Upper lobe of right lung (tissue), 1 donor: ENCODE results near the gene CHN2. TPM values are rescaled to one million over a fixed set of nuclear protein-coding genes. Genes with fewer than 3 reads are reported as not detected.

Experiments used
- ATAC-seq: fragments of 200-7000 bp; cut with Tn5 transposase; one replicate; pipeline ENCODE4 v1.9.1; 2020; ENCODE audit warnings: mild to moderate bottlenecking, moderate library complexity
- DNase-seq: peaks from one replicate; pipeline ENCODE4 v3.0.0-alpha.2; 2020
- H3K27ac ChIP-seq: fragments of 200-600 bp; one replicate; pipeline ENCODE4 v1.8.0; 2022
- H3K27me3 ChIP-seq: fragments of 200-600 bp; one replicate; pipeline ENCODE4 v1.8.0; 2022; ENCODE audit warnings: mild to moderate bottlenecking
- H3K36me3 ChIP-seq: fragments of 200-600 bp; one replicate; pipeline ENCODE4 v1.8.0; 2022
- H3K4me1 ChIP-seq: fragments of 200-600 bp; one replicate; pipeline ENCODE4 v1.8.0; 2022
- H3K4me3 ChIP-seq: fragments of 200-600 bp; one replicate; pipeline ENCODE4 v1.8.0; 2022; ENCODE audit warnings: mild to moderate bottlenecking
- H3K9me3 ChIP-seq: fragments of 200-600 bp; one replicate; pipeline ENCODE4 v1.8.0; 2022
- CTCF ChIP-seq: fragments of 200-600 bp; IDR thresholded peaks from one replicate; pipeline ENCODE4 v1.8.0; 2022; ENCODE audit warnings: antibody characterized with exemption
- intact Hi-C: fragments of 100-400 bp; cut with DNase I; formaldehyde crosslinking; loops from one replicate; pipeline ENCODE4 v1.11.0; 2022
- total RNA-seq: library from RNA; stranded (reverse); fragmentation: NEBNext Ultra II Directional; extraction: Animal tissue kit (Norgen Biotek cat#: 25700); gene quantifications from one replicate; pipeline ENCODE4 v1.2.1, GENCODE V29; 2021
- donor health status: DM: no; HTN: yes; CAD: no; lungs with severe emphysema.

CHN2 gene
- total RNA-seq, 1 donor from 2014 or later: 14.4 TPM

GRCh38 chr7:29229946-29230345 lies 35.4 kb downstream of the CHN2 start:
- ATAC-seq (no peak), DNase-seq (no peak)
- no peaks in the 10 kb centered on the region for H3K27me3 ChIP-seq
- no peaks in the 10 kb centered on the region for H3K4me1 ChIP-seq
- TF ChIP-seq CTCF: no peak
- no peak overlapping the region for H3K27ac ChIP-seq
- intact Hi-C loops: no loop called here
- H3K9me3 ChIP-seq: no peaks in the 10 kb centered on the region
- no peaks in the 10 kb centered on the region for H3K36me3 ChIP-seq
- H3K4me3 ChIP-seq: no peak overlapping the region

- TF ChIP-seq CTCF: no peak
- H3K27me3 ChIP-seq: no peaks in the 10 kb centered on the region
- H3K4me3 ChIP-seq: no peak overlapping the region
- H3K4me1 ChIP-seq: no peaks in the 10 kb centered on the region
- DNase-seq (no peak), ATAC-seq (no peak)
- H3K36me3 ChIP-seq: no peaks in the 10 kb centered on the region
- intact Hi-C loops: no loop called here
- no peak overlapping the region for H3K27ac ChIP-seq
- no peaks in the 10 kb centered on the region for H3K9me3 ChIP-seq
These were observed 36.3 kb downstream of the CHN2 start for GRCh38 chr7:29230871-29231345.

GRCh38 chr7:29231671-29232232 lies 37.2 kb downstream of the CHN2 start:
- intact Hi-C loops: no loop called here
- no peaks in the 10 kb centered on the region for H3K9me3 ChIP-seq
- no peak overlapping the region for H3K4me3 ChIP-seq
- no peak overlapping the region for H3K27ac ChIP-seq
- no peak for TF ChIP-seq CTCF
- H3K4me1 ChIP-seq: no peaks in the 10 kb centered on the region
- H3K36me3 ChIP-seq: no peaks in the 10 kb centered on the region
- no peaks in the 10 kb centered on the region for H3K27me3 ChIP-seq
- ATAC-seq: no peak
- no peak for DNase-seq

- intact Hi-C loops: no loop called here
These were observed 39.9 kb downstream of the CHN2 start for GRCh38 chr7:29234438-29234837.

GRCh38 chr7:29236071-29236580 lies 41.6 kb downstream of the CHN2 start:
- intact Hi-C loops: no loop called here
- DNase-seq (no peak), ATAC-seq (no peak)
- Histone ChIP-seq H3K36me3 (no peaks in the 10 kb centered on the region), H3K9me3 (no peaks in the 10 kb centered on the region), H3K4me3 (no peak overlapping the region), H3K27ac (no peak overlapping the region), H3K27me3 (no peaks in the 10 kb centered on the region), H3K4me1 (no peaks in the 10 kb centered on the region)
- no peak for TF ChIP-seq CTCF

More at GRCh38 chr7:29234438-29234837, 39.9 kb downstream of the CHN2 start:
- Histone ChIP-seq H3K27ac (no peak overlapping the region), H3K36me3 (no peaks in the 10 kb centered on the region), H3K4me1 (no peaks in the 10 kb centered on the region), H3K9me3 (no peaks in the 10 kb centered on the region), H3K4me3 (no peak overlapping the region), H3K27me3 (no peaks in the 10 kb centered on the region)
- ATAC-seq: no peak
- no peak for TF ChIP-seq CTCF
- no peak for DNase-seq
